Measurements from ENCODE around the gene BEAN1. TPM values are rescaled to one million over a fixed set of nuclear protein-coding genes. Genes with fewer than 3 reads are reported as not detected.

The BEAN1 gene
- total RNA-seq, 4 donors from 2014 or later, result 0.52 to 3.9 TPM; not detected in 2

GRCh38 chr16:66471264-66471663 is 44.2 kb downstream of the BEAN1 start:
- no peak overlapping the region for H3K4me3 ChIP-seq
- intact Hi-C loops (cut with DNase I; ENCODE audit: low total_unique reads), result no loop called here
- no peak for DNase-seq
- no peaks in the 10 kb centered on the region for H3K9me3 ChIP-seq
- H3K27me3 ChIP-seq, result no peaks in the 10 kb centered on the region
- TF ChIP-seq POLR2A (IDR thresholded peaks at IDR 0.05), result no peak
- no peak for TF ChIP-seq CTCF (IDR thresholded peaks at IDR 0.05)
- H3K27ac ChIP-seq, result no peak overlapping the region
- no peaks in the 10 kb centered on the region for H3K36me3 ChIP-seq
- no peaks in the 10 kb centered on the region for H3K4me1 ChIP-seq

GRCh38 chr16:66471716-66472393 is 44.8 kb downstream of the BEAN1 start:
- DNase-seq, result no peak

GRCh38 chr16:66473051-66473571 is 46.0 kb downstream of the BEAN1 start:
- Histone ChIP-seq H3K4me1 (no peaks in the 10 kb centered on the region), H3K27ac (no peak overlapping the region), H3K36me3 (no peaks in the 10 kb centered on the region), H3K27me3 (no peaks in the 10 kb centered on the region), H3K4me3 (no peak overlapping the region), H3K9me3 (no peaks in the 10 kb centered on the region)
- TF ChIP-seq POLR2A (IDR thresholded peaks at IDR 0.05) (no peak), CTCF (IDR thresholded peaks at IDR 0.05) (no peak)
- intact Hi-C loops (cut with DNase I; ENCODE audit: low total_unique reads), result no loop called here
- DNase-seq, result no peak

More at GRCh38 chr16:66471716-66472393, 44.8 kb downstream of the BEAN1 start:
- intact Hi-C loops (cut with DNase I; ENCODE audit: low total_unique reads), result no loop called here
- no peak overlapping the region for H3K4me3 ChIP-seq
- H3K9me3 ChIP-seq, result no peaks in the 10 kb centered on the region
- H3K36me3 ChIP-seq, result no peaks in the 10 kb centered on the region
- TF ChIP-seq POLR2A (IDR thresholded peaks at IDR 0.05) (no peak), CTCF (IDR thresholded peaks at IDR 0.05) (no peak)
- H3K27ac ChIP-seq, result no peak overlapping the region
- no peaks in the 10 kb centered on the region for H3K4me1 ChIP-seq
- no peaks in the 10 kb centered on the region for H3K27me3 ChIP-seq

GRCh38 chr16:66473654-66474519 is 46.8 kb downstream of the BEAN1 start:
- Histone ChIP-seq H3K36me3 (no peaks in the 10 kb centered on the region), H3K27ac (no peak overlapping the region), H3K4me3 (no peak overlapping the region), H3K27me3 (no peaks in the 10 kb centered on the region), H3K4me1 (no peaks in the 10 kb centered on the region), H3K9me3 (no peaks in the 10 kb centered on the region)
- no peak for DNase-seq
- TF ChIP-seq CTCF (IDR thresholded peaks at IDR 0.05) (no peak), POLR2A (IDR thresholded peaks at IDR 0.05) (no peak)
- intact Hi-C loops (cut with DNase I; ENCODE audit: low total_unique reads), result no loop called here

GRCh38 chr16:66474750-66475199 is 47.7 kb downstream of the BEAN1 start:
- Histone ChIP-seq H3K27ac (no peak overlapping the region), H3K4me1 (no peaks in the 10 kb centered on the region), H3K36me3 (no peaks in the 10 kb centered on the region), H3K27me3 (no peaks in the 10 kb centered on the region), H3K9me3 (no peaks in the 10 kb centered on the region), H3K4me3 (no peak overlapping the region)
- TF ChIP-seq CTCF (IDR thresholded peaks at IDR 0.05) (no peak), POLR2A (IDR thresholded peaks at IDR 0.05) (no peak)
- intact Hi-C loops (cut with DNase I; ENCODE audit: low total_unique reads), result no loop called here
- DNase-seq, result no peak
